Erythroblast (primary cell): ENCODE data around the gene KRTAP5-9.

Experiments used
- GATA1 ChIP-seq: IDR thresholded peaks from 2 replicates; pipeline ENCODE4 v1.6.1; 2011; ENCODE audit warnings: low read depth, mild to moderate bottlenecking, control low read depth, low read length, moderate library complexity
- POLR2A ChIP-seq: IDR thresholded peaks from 2 replicates; pipeline ENCODE4 v1.6.1; 2011; ENCODE audit warnings: mild to moderate bottlenecking, low read length

GRCh38 chr11:71535825-71536224 lies 12.4 kb upstream of the KRTAP5-9 start:
- TF ChIP-seq POLR2A (no peak), GATA1 (no peak)
